Stimulated activated effector memory CD8-positive, alpha-beta T cell treated with anti-CD3 and anti-CD28 coated beads, Interleukin-12 subunit alpha, Interleukin-12 subunit beta, amount 100 ng/mL, for 72 hours (primary cell): ENCODE data around the gene CTTNBP2.

Source experiments
- ATAC-seq: fragments of 150-1000 bp; cut with Tn5 transposase; 2 replicates; pipeline ENCODE4 v1.10.0; 2021
- DNase-seq, 2 donors: peaks; one replicate each; pipeline ENCODE4 v3.0.0; 2021 to 2022; ENCODE audit warnings: low spot score in 2 of 2
- H3K27ac Mint-ChIP-seq: one replicate; pipeline ENCODE4 v1.8.0; 2022; ENCODE audit warnings: mild to moderate bottlenecking, mixed read lengths
- H3K36me3 Mint-ChIP-seq: one replicate; pipeline ENCODE4 v1.8.0; 2022; ENCODE audit warnings: mild to moderate bottlenecking, mixed read lengths
- H3K4me1 Mint-ChIP-seq: one replicate; pipeline ENCODE4 v1.8.0; 2022; ENCODE audit warnings: mixed read lengths
- H3K4me3 Mint-ChIP-seq: one replicate; pipeline ENCODE4 v1.8.0; 2022; ENCODE audit warnings: mild to moderate bottlenecking, mixed read lengths
- H3K9me3 Mint-ChIP-seq: one replicate; pipeline ENCODE4 v1.8.0; 2022; ENCODE audit warnings: mixed read lengths

Gene CTTNBP2

GRCh38 chr7:117844678-117845077 lies 28.6 kb downstream of the CTTNBP2 start:
- Mint-ChIP-seq H3K9me3 (peaks cover 12% of the 10 kb centered on the region), H3K27ac (no peak overlapping the region), H3K36me3 (no peaks in the 10 kb centered on the region), H3K4me3 (no peak overlapping the region), H3K4me1 (no peaks in the 10 kb centered on the region)
- DNase-seq (no peak), ATAC-seq (no peak)

- no peaks in the 10 kb centered on the region for H3K4me1 Mint-ChIP-seq
- no peak overlapping the region for H3K4me3 Mint-ChIP-seq
- no peaks in the 10 kb centered on the region for H3K36me3 Mint-ChIP-seq
- H3K9me3 Mint-ChIP-seq = peaks cover 9% of the 10 kb centered on the region
- ATAC-seq (no peak), DNase-seq (no peak)
- no peak overlapping the region for H3K27ac Mint-ChIP-seq
These were observed 31.6 kb downstream of the CTTNBP2 start for GRCh38 chr7:117841611-117842010.

- H3K4me3 Mint-ChIP-seq = no peak overlapping the region
- H3K9me3 Mint-ChIP-seq = peaks cover 9% of the 10 kb centered on the region
- H3K27ac Mint-ChIP-seq = no peak overlapping the region
- DNase-seq = no peak
- H3K36me3 Mint-ChIP-seq = no peaks in the 10 kb centered on the region
- H3K4me1 Mint-ChIP-seq = no peaks in the 10 kb centered on the region
- ATAC-seq = no peak
These were observed 32.2 kb downstream of the CTTNBP2 start for GRCh38 chr7:117841011-117841410.

GRCh38 chr7:117839507-117839906 lies 33.7 kb downstream of the CTTNBP2 start:
- Mint-ChIP-seq H3K36me3 (no peaks in the 10 kb centered on the region), H3K27ac (no peak overlapping the region), H3K9me3 (peaks cover 9% of the 10 kb centered on the region), H3K4me1 (no peaks in the 10 kb centered on the region), H3K4me3 (no peak overlapping the region)
- DNase-seq (no peak), ATAC-seq (no peak)

- no peak overlapping the region for H3K4me3 Mint-ChIP-seq
- H3K27ac Mint-ChIP-seq = no peak overlapping the region
- H3K36me3 Mint-ChIP-seq = no peaks in the 10 kb centered on the region
- H3K4me1 Mint-ChIP-seq = no peaks in the 10 kb centered on the region
- peaks cover 6% of the 10 kb centered on the region for H3K9me3 Mint-ChIP-seq
- no peak for ATAC-seq
- DNase-seq = no peak
These were observed 35.4 kb downstream of the CTTNBP2 start for GRCh38 chr7:117837841-117838240.

DNA sequence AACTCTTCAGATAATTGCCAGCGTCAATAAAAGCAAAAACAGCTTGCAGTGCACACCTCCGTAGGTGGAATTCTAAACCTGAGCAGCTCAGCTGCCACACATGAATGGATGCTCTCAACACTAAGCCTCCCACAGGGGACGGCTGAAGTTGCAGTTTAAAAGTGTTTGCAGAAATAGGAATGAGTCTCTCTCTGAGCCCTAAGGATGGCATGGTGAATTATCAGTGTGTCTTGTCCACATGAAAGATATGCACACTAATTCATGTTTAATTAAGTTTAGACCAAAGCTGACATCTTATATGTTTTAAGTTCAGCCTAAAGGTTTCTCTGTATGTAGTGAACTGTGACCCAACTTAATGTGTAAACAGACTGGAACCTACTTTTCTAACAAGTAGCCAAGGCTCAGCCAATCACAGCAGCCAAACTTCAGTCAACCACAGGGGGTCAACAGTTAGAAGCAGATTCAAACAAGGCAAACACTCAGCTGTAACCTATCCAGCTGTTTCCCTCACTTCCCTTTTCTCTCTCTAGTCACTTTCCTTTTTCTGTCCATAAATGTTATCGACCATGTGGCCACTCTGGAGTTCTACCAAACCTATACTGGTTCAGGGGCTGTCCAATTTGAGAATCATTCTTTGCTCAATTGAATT lies 38.1 kb downstream of the CTTNBP2 start:
- Mint-ChIP-seq H3K27ac (no peak overlapping the region), H3K4me3 (no peak overlapping the region), H3K36me3 (no peaks in the 10 kb centered on the region), H3K9me3 (peaks cover 10% of the 10 kb centered on the region), H3K4me1 (no peaks in the 10 kb centered on the region)
- ATAC-seq (no peak), DNase-seq (no peak)

GRCh38 chr7:117830422-117830954 lies 42.8 kb downstream of the CTTNBP2 start:
- Mint-ChIP-seq H3K4me1 (no peaks in the 10 kb centered on the region), H3K36me3 (no peaks in the 10 kb centered on the region), H3K27ac (no peak overlapping the region), H3K9me3 (peaks cover 10% of the 10 kb centered on the region), H3K4me3 (no peak overlapping the region)
- ATAC-seq = no peak
- DNase-seq = no peak

- no peak for ATAC-seq
- H3K4me3 Mint-ChIP-seq = no peak overlapping the region
- no peak for DNase-seq
- no peaks in the 10 kb centered on the region for H3K4me1 Mint-ChIP-seq
- H3K36me3 Mint-ChIP-seq = no peaks in the 10 kb centered on the region
- H3K27ac Mint-ChIP-seq = no peak overlapping the region
- H3K9me3 Mint-ChIP-seq = peaks cover 10% of the 10 kb centered on the region
These were observed 43.7 kb downstream of the CTTNBP2 start for GRCh38 chr7:117829450-117830117.

- Mint-ChIP-seq H3K4me1 (no peaks in the 10 kb centered on the region), H3K4me3 (no peak overlapping the region), H3K27ac (no peak overlapping the region), H3K9me3 (peaks cover 10% of the 10 kb centered on the region), H3K36me3 (no peaks in the 10 kb centered on the region)
- ATAC-seq (no peak), DNase-seq (no peak)
These were observed 44.4 kb downstream of the CTTNBP2 start for GRCh38 chr7:117828825-117829224.

GRCh38 chr7:117827862-117828261 lies 45.4 kb downstream of the CTTNBP2 start:
- H3K36me3 Mint-ChIP-seq = no peaks in the 10 kb centered on the region
- DNase-seq = no peak
- no peak for ATAC-seq
- H3K27ac Mint-ChIP-seq = no peak overlapping the region
- H3K4me1 Mint-ChIP-seq = no peaks in the 10 kb centered on the region
- peaks cover 3% of the 10 kb centered on the region for H3K9me3 Mint-ChIP-seq
- H3K4me3 Mint-ChIP-seq = no peak overlapping the region

DNA sequence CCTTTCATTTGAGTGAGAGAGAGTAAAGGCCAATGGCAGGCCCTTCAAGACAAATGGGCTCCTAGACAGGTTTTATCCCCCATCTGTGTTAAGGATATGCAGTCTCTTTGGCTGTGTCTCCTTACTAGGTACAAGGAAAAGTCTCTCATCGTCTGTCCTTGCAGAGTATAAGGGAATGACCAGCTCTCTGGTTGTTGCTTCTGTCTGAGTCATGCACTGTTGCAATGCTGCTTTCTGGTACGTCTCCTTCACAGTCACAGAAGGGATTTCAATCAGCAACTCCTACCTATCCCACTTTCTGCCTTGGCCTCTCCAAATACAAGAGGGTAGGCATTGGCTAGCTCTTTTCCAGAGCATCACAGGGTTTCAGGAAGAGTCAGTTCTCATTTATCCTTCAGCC lies 48.1 kb downstream of the CTTNBP2 start:
- H3K4me1 Mint-ChIP-seq = no peaks in the 10 kb centered on the region
- no peak for DNase-seq
- no peaks in the 10 kb centered on the region for H3K9me3 Mint-ChIP-seq
- H3K36me3 Mint-ChIP-seq = no peaks in the 10 kb centered on the region
- ATAC-seq = no peak
- no peak overlapping the region for H3K4me3 Mint-ChIP-seq
- no peak overlapping the region for H3K27ac Mint-ChIP-seq

DNA sequence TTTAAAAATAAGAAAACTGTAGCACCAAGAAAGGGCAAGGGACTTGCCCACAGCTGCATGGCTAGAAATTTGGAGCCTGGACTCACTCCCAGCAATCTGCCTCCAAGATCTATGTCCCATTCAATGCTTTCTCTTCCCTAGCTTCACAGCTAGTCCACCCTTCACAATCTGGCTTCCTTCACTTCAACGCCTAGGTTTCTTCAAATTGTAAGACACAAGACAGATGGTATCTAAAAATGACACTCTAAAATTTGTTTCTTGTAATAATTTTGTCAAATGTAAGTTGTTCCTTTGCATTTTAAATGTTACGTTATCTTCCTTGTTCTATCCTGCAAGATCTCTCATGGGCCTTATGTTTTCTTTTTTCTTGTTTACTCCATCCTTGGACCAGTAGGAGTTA lies 48.6 kb downstream of the CTTNBP2 start:
- Mint-ChIP-seq H3K4me1 (no peaks in the 10 kb centered on the region), H3K27ac (no peak overlapping the region), H3K9me3 (no peaks in the 10 kb centered on the region), H3K36me3 (no peaks in the 10 kb centered on the region), H3K4me3 (no peak overlapping the region)
- ATAC-seq = no peak
- DNase-seq = no peak

DNA sequence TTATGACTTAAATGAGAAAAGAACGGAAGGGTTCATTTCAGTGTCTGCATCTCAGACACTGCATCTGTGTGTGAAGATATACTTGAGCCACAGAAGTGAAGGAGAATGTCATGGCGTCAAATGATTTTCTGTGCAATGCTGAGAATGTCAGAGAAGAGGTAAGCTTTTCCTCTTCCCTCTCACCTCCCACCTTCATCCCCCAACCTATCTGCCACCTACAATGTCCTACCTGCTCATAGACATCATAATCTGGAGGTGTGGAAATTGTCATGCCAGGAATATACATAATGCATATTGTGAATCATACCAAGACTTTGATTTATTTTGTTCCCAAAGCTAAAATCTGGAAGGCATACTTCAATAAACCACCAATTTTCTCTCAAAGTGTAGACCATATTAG lies 53.7 kb downstream of the CTTNBP2 start:
- DNase-seq (no peak), ATAC-seq (no peak)
- Mint-ChIP-seq H3K36me3 (no peaks in the 10 kb centered on the region), H3K4me3 (no peak overlapping the region), H3K27ac (no peak overlapping the region), H3K4me1 (no peaks in the 10 kb centered on the region), H3K9me3 (no peaks in the 10 kb centered on the region)

- no peak for ATAC-seq
These were observed 55.0 kb downstream of the CTTNBP2 start for GRCh38 chr7:117818232-117818631.

DNA sequence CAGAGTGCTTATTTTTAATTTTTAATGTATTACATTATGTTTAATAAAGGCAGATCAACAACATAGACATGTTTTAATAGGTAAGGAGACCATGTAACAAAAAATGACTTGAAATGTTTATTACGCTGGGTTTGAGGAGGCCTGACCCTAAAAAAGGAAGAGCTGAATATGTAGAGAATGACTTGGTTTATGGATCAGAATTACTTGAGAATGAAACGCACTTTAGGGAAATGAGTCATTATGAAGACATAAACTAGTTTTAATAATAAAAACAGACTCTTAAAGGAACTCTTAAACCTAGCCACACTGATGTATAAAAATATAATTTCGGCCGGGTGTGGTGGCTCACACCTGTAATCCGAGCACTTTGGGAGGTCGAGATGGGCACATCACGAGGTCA lies 56.5 kb downstream of the CTTNBP2 start:
- no peak for DNase-seq
- H3K4me1 Mint-ChIP-seq = no peaks in the 10 kb centered on the region
- H3K9me3 Mint-ChIP-seq = no peaks in the 10 kb centered on the region
- no peak overlapping the region for H3K27ac Mint-ChIP-seq
- no peak for ATAC-seq
- H3K4me3 Mint-ChIP-seq = no peak overlapping the region
- no peaks in the 10 kb centered on the region for H3K36me3 Mint-ChIP-seq

More at GRCh38 chr7:117818232-117818631, 55.0 kb downstream of the CTTNBP2 start:
- H3K4me1 Mint-ChIP-seq = no peaks in the 10 kb centered on the region
- DNase-seq = no peak
- no peaks in the 10 kb centered on the region for H3K9me3 Mint-ChIP-seq
- no peak overlapping the region for H3K4me3 Mint-ChIP-seq
- H3K27ac Mint-ChIP-seq = no peak overlapping the region
- H3K36me3 Mint-ChIP-seq = no peaks in the 10 kb centered on the region

- no peak for ATAC-seq
- H3K4me1 Mint-ChIP-seq = no peaks in the 10 kb centered on the region
- no peaks in the 10 kb centered on the region for H3K9me3 Mint-ChIP-seq
- no peak overlapping the region for H3K4me3 Mint-ChIP-seq
- no peak for DNase-seq
- H3K27ac Mint-ChIP-seq = no peak overlapping the region
- H3K36me3 Mint-ChIP-seq = no peaks in the 10 kb centered on the region
These were observed 61.5 kb downstream of the CTTNBP2 start for GRCh38 chr7:117811696-117812095.
